HFF-Myc (cell line): ENCODE data around the gene ANKS6.

Source experiments
- DNase-seq: peaks from one replicate; pipeline ENCODE4 v3.0.0-alpha.2; 2011; ENCODE audit warnings: low read depth; ENCODE audit errors: extremely low read depth
- H3K4me3 ChIP-seq: replicated peaks from 2 replicates; pipeline ENCODE4 v1.5.1; 2011; ENCODE audit warnings: low read depth, mild to moderate bottlenecking, control low read depth, low read length
- TF ChIP-seq, protein P1 (sequence below): IDR thresholded peaks from 2 replicates; pipeline ENCODE4 v1.5.1; 2012; ENCODE audit warnings: mild to moderate bottlenecking, low read depth, low read length, control low read depth; ENCODE audit errors: missing control alignments

The ANKS6 gene

GRCh38 chr9:98793031-98793430, 3.3 kb downstream of the ANKS6 start:
- no peak overlapping the region for H3K4me3 ChIP-seq
- DNase-seq, result no peak
- TF ChIP-seq, protein P1, sequence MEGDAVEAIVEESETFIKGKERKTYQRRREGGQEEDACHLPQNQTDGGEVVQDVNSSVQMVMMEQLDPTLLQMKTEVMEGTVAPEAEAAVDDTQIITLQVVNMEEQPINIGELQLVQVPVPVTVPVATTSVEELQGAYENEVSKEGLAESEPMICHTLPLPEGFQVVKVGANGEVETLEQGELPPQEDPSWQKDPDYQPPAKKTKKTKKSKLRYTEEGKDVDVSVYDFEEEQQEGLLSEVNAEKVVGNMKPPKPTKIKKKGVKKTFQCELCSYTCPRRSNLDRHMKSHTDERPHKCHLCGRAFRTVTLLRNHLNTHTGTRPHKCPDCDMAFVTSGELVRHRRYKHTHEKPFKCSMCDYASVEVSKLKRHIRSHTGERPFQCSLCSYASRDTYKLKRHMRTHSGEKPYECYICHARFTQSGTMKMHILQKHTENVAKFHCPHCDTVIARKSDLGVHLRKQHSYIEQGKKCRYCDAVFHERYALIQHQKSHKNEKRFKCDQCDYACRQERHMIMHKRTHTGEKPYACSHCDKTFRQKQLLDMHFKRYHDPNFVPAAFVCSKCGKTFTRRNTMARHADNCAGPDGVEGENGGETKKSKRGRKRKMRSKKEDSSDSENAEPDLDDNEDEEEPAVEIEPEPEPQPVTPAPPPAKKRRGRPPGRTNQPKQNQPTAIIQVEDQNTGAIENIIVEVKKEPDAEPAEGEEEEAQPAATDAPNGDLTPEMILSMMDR, result no peak

- no peak for DNase-seq
These were observed 4.5 kb downstream of the ANKS6 start for GRCh38 chr9:98791608-98792490.

DNA sequence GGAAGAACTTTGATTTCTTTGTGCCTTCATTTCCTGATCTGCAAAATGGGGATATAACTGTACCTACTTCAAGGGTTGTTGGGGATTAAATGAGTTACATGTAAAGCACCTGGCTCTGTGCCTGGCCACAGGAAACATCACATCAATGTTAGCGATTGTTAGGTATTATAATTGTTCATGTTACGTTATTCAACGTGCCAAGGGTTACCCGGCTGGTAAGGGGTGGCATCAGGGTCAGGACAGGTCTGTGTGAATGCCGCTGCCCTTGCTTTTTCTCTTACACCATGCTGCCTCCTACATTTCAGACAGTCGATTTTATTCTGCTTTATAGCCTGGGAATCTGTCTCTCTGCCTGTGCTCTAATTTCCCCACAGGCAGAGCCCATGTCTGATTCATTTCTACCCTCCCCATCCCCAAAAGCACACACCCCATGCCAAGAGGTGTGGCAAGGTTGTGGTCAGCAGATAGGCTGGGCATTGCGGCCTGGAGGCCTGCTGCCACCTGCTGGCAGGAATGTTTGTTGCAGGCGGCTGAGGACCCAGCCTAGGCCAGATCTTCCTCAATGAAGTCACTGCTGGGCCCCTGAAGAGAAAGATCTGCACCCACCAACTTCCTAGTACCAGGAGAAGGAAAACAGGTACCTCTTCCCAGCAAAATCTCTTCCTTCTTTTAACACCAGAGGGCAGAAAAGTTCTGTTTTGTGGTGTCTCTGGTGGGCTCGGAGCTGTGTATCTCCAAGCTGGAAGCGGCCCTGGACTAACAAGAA, 5.3 kb downstream of the ANKS6 start:
- TF ChIP-seq, protein P1, result peak; percentile 98
- no peak overlapping the region for H3K4me3 ChIP-seq
- DNase-seq, result peak; percentile 79

More at GRCh38 chr9:98791608-98792490, 4.5 kb downstream of the ANKS6 start:
- TF ChIP-seq, protein P1, result no peak
- no peak overlapping the region for H3K4me3 ChIP-seq

DNA sequence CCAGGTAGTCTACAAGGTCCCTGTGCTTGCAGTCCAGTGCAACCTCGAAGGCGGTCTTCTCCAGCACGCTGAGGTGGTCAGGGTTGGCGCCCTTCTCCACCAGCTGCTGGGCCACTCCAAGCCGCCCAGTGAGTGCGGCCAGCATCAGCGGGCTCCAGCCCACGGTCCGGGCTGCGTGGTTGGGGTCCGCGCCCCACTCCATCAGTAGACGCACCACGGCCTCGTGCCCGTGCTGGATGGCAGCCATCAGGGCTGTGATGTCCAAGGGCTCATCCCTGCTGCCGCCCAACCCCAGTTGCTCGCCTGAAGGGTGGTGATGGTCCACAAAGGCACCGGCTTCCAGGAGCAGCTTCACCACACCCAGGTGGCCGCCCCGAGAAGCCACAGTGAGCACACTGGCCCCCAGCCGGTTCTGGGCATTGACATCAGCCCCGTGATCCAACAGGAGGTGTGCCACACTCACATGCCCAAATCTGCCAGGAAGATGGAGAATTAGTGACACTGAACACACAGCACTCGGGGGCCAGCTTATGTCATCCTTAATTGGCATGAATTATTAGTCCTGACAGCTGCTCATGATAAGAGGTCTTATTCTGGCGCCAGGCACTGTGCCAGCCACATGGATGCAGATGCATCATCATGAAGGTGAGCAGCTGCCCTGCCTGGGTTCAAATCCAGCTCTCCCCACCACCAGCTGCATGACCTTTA, 6.1 kb downstream of the ANKS6 start:
- DNase-seq, result no peak
- H3K4me3 ChIP-seq, result no peak overlapping the region
- TF ChIP-seq, protein P1, result no peak

DNA sequence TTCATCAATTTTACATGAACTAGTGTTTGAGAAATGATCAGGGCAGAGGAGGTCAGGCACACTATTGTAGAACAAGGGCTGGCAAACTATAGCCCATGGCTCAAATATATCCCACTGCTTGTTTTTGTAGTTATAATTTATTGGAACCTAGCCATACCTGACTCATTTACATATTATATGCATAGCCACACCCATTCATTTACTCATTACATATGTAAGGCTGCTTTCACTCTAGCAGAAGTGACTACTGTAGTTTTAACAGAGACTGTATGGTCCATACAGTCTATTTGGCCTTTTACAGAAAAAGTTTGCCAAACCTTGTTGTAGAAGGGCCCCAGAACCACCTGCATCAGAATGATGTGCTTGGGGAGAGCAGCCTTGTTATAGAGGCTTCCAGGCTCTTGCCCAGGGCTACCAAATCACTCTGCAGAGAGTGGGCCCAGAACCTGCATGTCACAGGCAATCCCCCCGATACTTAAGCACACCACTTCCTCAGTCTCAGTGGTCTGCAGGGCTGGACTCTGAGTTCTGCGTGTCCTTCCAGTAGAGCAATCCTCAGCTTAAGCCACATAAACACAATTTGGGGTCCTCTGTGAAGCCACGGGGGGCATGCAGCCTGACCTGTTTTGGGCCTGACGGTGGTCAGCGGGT, 6.7 kb downstream of the ANKS6 start:
- no peak for DNase-seq
- H3K4me3 ChIP-seq, result no peak overlapping the region
- TF ChIP-seq, protein P1, result no peak

DNA sequence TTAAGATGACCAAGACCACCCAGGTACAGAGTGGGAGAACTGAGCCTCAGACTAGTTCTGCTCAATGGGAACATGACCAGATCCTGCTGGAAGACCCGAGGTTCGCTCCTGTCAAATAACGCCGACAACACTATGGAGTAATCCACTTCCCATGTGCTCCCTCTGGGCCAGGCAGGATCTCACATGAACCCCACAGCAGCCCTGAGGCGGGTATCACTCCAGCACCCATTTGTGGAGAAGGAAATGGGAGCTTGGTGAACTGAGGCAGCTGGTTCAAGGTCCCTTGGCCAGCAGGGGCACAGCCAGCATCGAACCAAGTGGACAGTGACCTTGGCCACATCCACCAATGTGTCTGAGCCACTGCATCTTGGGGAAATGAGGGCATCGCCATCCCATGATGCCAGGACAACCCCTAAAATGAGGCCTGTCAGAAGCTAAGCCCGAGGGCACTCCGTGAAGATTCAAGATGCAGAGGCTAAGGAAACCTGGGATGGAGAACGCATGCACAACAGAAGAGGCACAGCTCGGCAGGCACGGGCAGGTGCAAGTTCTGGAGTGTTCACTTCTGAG, 8.5 kb downstream of the ANKS6 start:
- TF ChIP-seq, protein P1, result no peak
- DNase-seq, result no peak
- H3K4me3 ChIP-seq, result no peak overlapping the region
